Trophoblast cell (in vitro differentiated cells and primary cell): ENCODE results near the gene BMP3.

Source experiments
- DNase-seq, 2 donors: peaks; one replicate each; pipeline ENCODE4 v3.0.0-alpha.2; 2016
- H2AFZ ChIP-seq: 2 replicates; pipeline ENCODE4 v1.6.1; 2013; ENCODE audit warnings: low read length, moderate library complexity, mild to moderate bottlenecking; ENCODE audit not compliant: insufficient read depth, poor library complexity
- H2AK5ac ChIP-seq: 2 replicates; pipeline ENCODE4 v1.6.1; 2013; ENCODE audit warnings: mild to moderate bottlenecking, low read length
- H2BK120ac ChIP-seq: 2 replicates; pipeline ENCODE4 v1.6.1; 2013; ENCODE audit warnings: low read length, mild to moderate bottlenecking, moderate library complexity; ENCODE audit not compliant: insufficient read depth, poor library complexity
- H2BK12ac ChIP-seq: 2 replicates; pipeline ENCODE4 v1.6.1; 2013; ENCODE audit warnings: mild to moderate bottlenecking, low read length, moderate library complexity
- H2BK5ac ChIP-seq: 2 replicates; pipeline ENCODE4 v1.6.1; 2013; ENCODE audit warnings: low read length, low read depth, moderate library complexity, mild to moderate bottlenecking; ENCODE audit not compliant: poor library complexity
- H3K14ac ChIP-seq: 2 replicates; pipeline ENCODE4 v1.6.1; 2013; ENCODE audit warnings: mild to moderate bottlenecking, low read length
- H3K18ac ChIP-seq: 2 replicates; pipeline ENCODE4 v1.6.1; 2013; ENCODE audit warnings: mild to moderate bottlenecking, low read length
- H3K23ac ChIP-seq: 2 replicates; pipeline ENCODE4 v1.6.1; 2013; ENCODE audit warnings: low read length
- H3K27ac ChIP-seq: 2 replicates; pipeline ENCODE4 v1.5.1; 2013; ENCODE audit warnings: low read depth, mild to moderate bottlenecking, inconsistent platforms, low read length, moderate library complexity
- H3K27me3 ChIP-seq: 2 replicates; pipeline ENCODE4 v1.6.1; 2013; ENCODE audit warnings: inconsistent platforms, mild to moderate bottlenecking, low read length, moderate library complexity; ENCODE audit not compliant: insufficient read depth
- H3K36me3 ChIP-seq, 2 experiments: 1 replicate in 1 of 2; 2 replicates in 1 of 2; pipeline ENCODE4 v1.6.1; 2013; ENCODE audit warnings: low read length in 2 of 2, mild to moderate bottlenecking in 2 of 2, moderate library complexity in 1 of 2; ENCODE audit not compliant: insufficient read depth in 2 of 2, control insufficient read depth in 1 of 2
- H3K4ac ChIP-seq: 2 replicates; pipeline ENCODE4 v1.6.1; 2013; ENCODE audit warnings: low read depth, mild to moderate bottlenecking, low read length, moderate library complexity
- H3K4me1 ChIP-seq, 2 experiments: 1 replicate in 1 of 2; 2 replicates in 1 of 2; pipeline ENCODE4 v1.6.1; 2013; ENCODE audit warnings: low read length in 2 of 2, mild to moderate bottlenecking in 2 of 2, moderate library complexity in 1 of 2; ENCODE audit not compliant: insufficient read depth in 2 of 2, control insufficient read depth in 1 of 2
- H3K4me2 ChIP-seq: 2 replicates; pipeline ENCODE4 v1.6.1; 2013; ENCODE audit warnings: inconsistent platforms, mild to moderate bottlenecking, low read length, moderate library complexity
- H3K4me3 ChIP-seq: 2 replicates; pipeline ENCODE4 v1.5.1; 2013; ENCODE audit warnings: mild to moderate bottlenecking, low read depth, low read length, inconsistent platforms
- H3K79me1 ChIP-seq: one replicate; pipeline ENCODE4 v1.6.1; 2013; ENCODE audit warnings: low read length
- H3K79me2 ChIP-seq: 2 replicates; pipeline ENCODE4 v1.6.1; 2013; ENCODE audit warnings: low read length, mild to moderate bottlenecking; ENCODE audit not compliant: control insufficient read depth, insufficient read depth, poor library complexity
- H3K9ac ChIP-seq: 2 replicates; pipeline ENCODE4 v1.6.1; 2013; ENCODE audit warnings: mild to moderate bottlenecking, low read length
- H3K9me3 ChIP-seq: 2 replicates; pipeline ENCODE4 v1.6.1; 2013; ENCODE audit warnings: low read depth, mild to moderate bottlenecking, control low read depth, inconsistent platforms, low read length; ENCODE audit not compliant: insufficient read depth
- H4K12ac ChIP-seq: 2 replicates; pipeline ENCODE4 v1.6.1; 2013; ENCODE audit warnings: low read depth, mild to moderate bottlenecking, low read length, moderate library complexity
- H4K8ac ChIP-seq: 2 replicates; pipeline ENCODE4 v1.6.1; 2013; ENCODE audit warnings: low read depth, mild to moderate bottlenecking, low read length, moderate library complexity
- H4K91ac ChIP-seq: one replicate; pipeline ENCODE4 v1.6.1; 2013; ENCODE audit warnings: low read depth, mild to moderate bottlenecking, low read length, moderate library complexity
- WGBS: extraction: QIAGEN DNeasy Blood & Tissue Kit; methylation state at CpG from one replicate; pipeline ENCODE4 v1.1.7; 2013; ENCODE audit warnings: missing lambda C conversion rate; ENCODE audit not compliant: insufficient read length, insufficient coverage; ENCODE audit errors: extremely low coverage; 5-methylcytosine and 5-hydroxymethylcytosine counted together

The BMP3 gene

GRCh38 chr4:81085979-81086378 is 55.5 kb downstream of the BMP3 start:
- peak; percentile 64 to 81 for DNase-seq
- no peak overlapping the region for H3K9ac ChIP-seq
- no peak overlapping the region for H2AFZ ChIP-seq
- no peak overlapping the region for H3K14ac ChIP-seq
- H4K8ac ChIP-seq, result no peak overlapping the region
- H4K91ac ChIP-seq, result no peak overlapping the region
- H3K79me1 ChIP-seq, result no peaks in the 10 kb centered on the region
- no peak overlapping the region for H3K18ac ChIP-seq
- H3K36me3 ChIP-seq, result no peaks in the 10 kb centered on the region
- no peak overlapping the region for H2AK5ac ChIP-seq
- H3K4me1 ChIP-seq, result no peaks in the 10 kb centered on the region
- H3K27ac ChIP-seq, result no peak overlapping the region
- no peak overlapping the region for H3K23ac ChIP-seq
- no peak overlapping the region for H3K4me2 ChIP-seq
- no peak overlapping the region for H4K12ac ChIP-seq
- H3K79me2 ChIP-seq, result no peaks in the 10 kb centered on the region
- no peak overlapping the region for H2BK12ac ChIP-seq
- H3K4me3 ChIP-seq, result no peak overlapping the region
- H3K27me3 ChIP-seq, result no peaks in the 10 kb centered on the region
- H3K4ac ChIP-seq, result no peak overlapping the region
- no peak overlapping the region for H2BK120ac ChIP-seq
- WGBS, result no CpG with 5 or more reads among the region's 3 CpGs
- H2BK5ac ChIP-seq, result no peak overlapping the region
- peaks cover 4% of the 10 kb centered on the region for H3K9me3 ChIP-seq

DNA sequence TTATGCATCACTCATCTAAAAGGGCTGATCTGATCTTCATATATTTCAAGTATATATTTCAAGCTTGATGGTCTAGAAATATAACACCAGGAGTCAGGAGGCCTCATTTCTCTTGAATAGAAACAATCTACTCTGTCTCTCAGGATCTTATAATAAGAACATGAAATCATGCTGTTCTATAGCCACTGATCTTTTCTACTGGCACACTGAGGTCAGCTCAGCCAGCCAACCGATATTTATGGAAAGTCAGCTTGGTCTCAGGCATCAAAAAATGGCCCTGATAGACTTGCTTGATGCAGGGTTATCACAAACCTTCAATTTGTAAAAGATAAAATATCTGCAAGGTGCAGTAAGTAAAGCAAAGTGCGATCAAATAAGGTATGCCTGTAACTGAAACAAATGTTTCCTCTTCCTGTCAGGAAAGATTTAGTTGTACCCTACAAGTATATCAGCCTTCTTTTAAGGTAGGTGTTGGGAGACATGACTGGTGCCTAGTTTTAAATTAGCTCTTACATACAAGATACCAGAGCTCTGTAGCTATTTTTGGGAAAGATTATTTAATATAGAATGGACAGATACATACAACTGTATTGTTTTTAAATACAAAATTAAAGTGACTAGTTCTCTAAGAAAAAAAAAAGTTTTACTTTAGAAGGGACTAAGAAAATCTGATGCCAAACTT is 63.4 kb downstream of the BMP3 start:
- Histone ChIP-seq H3K4ac (no peak overlapping the region), H3K4me1 (no peaks in the 10 kb centered on the region), H3K36me3 (no peaks in the 10 kb centered on the region), H3K27ac (no peak overlapping the region), H2BK12ac (no peak overlapping the region), H3K18ac (no peak overlapping the region), H2BK5ac (no peak overlapping the region), H4K12ac (no peak overlapping the region), H3K23ac (no peak overlapping the region), H3K4me3 (no peak overlapping the region), H2AK5ac (no peak overlapping the region), H3K14ac (no peak overlapping the region), H4K91ac (no peak overlapping the region), H3K9me3 (no peaks in the 10 kb centered on the region), H3K4me2 (no peak overlapping the region), H2BK120ac (no peak overlapping the region), H3K9ac (no peak overlapping the region), H3K27me3 (no peaks in the 10 kb centered on the region), H3K79me1 (no peaks in the 10 kb centered on the region), H4K8ac (no peak overlapping the region), H2AFZ (no peak overlapping the region), H3K79me2 (no peaks in the 10 kb centered on the region)
- WGBS, result no CpG with 5 or more reads among the region's 2 CpGs
- no peak for DNase-seq

- Histone ChIP-seq H2AFZ (no peak overlapping the region), H4K91ac (no peak overlapping the region), H3K14ac (no peak overlapping the region), H3K4me1 (no peaks in the 10 kb centered on the region), H2BK5ac (no peak overlapping the region), H3K9ac (no peak overlapping the region), H2BK120ac (no peak overlapping the region), H3K4me3 (no peak overlapping the region), H3K4ac (no peak overlapping the region), H3K27ac (no peak overlapping the region), H3K18ac (no peak overlapping the region), H3K79me2 (no peaks in the 10 kb centered on the region), H3K27me3 (no peaks in the 10 kb centered on the region), H4K8ac (no peak overlapping the region), H3K9me3 (no peaks in the 10 kb centered on the region), H2AK5ac (no peak overlapping the region), H4K12ac (no peak overlapping the region), H3K4me2 (no peak overlapping the region), H3K36me3 (no peaks in the 10 kb centered on the region), H3K23ac (no peak overlapping the region), H3K79me1 (no peaks in the 10 kb centered on the region), H2BK12ac (no peak overlapping the region)
- no CpG with 5 or more reads among the region's 2 CpGs for WGBS
- DNase-seq, result no peak
Measured at GRCh38 chr4:81095389-81095788, 64.9 kb downstream of the BMP3 start.

DNA sequence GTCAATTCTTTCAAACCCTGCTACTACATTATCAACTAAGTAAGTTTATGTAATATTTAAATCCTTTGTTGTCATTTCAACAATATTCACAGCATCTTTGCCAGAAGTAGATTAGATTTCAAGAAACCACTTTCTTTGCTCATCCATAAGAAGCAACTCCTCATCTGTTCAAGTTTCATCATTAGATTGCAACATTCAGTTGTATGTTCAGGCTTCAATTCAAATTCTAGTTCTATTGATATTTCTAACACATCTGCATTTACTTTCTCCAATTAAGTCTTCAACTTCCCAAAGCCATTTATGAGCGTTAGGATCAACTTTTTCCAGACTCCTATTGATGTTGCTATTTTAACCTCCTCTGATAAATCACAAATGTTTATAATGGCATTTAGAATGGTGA is 66.1 kb downstream of the BMP3 start:
- no peak overlapping the region for H4K12ac ChIP-seq
- no peak overlapping the region for H4K8ac ChIP-seq
- no peaks in the 10 kb centered on the region for H3K27me3 ChIP-seq
- H2BK12ac ChIP-seq, result no peak overlapping the region
- H3K9ac ChIP-seq, result no peak overlapping the region
- H3K4me2 ChIP-seq, result no peak overlapping the region
- no peak overlapping the region for H4K91ac ChIP-seq
- no peaks in the 10 kb centered on the region for H3K79me2 ChIP-seq
- no peak overlapping the region for H3K18ac ChIP-seq
- H3K9me3 ChIP-seq, result no peaks in the 10 kb centered on the region
- H3K79me1 ChIP-seq, result no peaks in the 10 kb centered on the region
- no peak overlapping the region for H2BK5ac ChIP-seq
- WGBS, result no CpG with 5 or more reads among the region's 1 CpG
- H3K4ac ChIP-seq, result no peak overlapping the region
- no peaks in the 10 kb centered on the region for H3K36me3 ChIP-seq
- no peak overlapping the region for H2AFZ ChIP-seq
- no peak overlapping the region for H3K14ac ChIP-seq
- no peak overlapping the region for H3K4me3 ChIP-seq
- no peak overlapping the region for H3K23ac ChIP-seq
- no peak overlapping the region for H2AK5ac ChIP-seq
- no peak for DNase-seq
- H3K27ac ChIP-seq, result no peak overlapping the region
- H3K4me1 ChIP-seq, result no peaks in the 10 kb centered on the region
- no peak overlapping the region for H2BK120ac ChIP-seq
